ENCODE results near the gene SERTM2. TPM values are rescaled to one million over a fixed set of nuclear protein-coding genes. Genes with fewer than 3 reads are reported as not detected.

The SERTM2 gene
- total and polyA plus RNA-seq, 2 of the 8 experiments (the other 6 are each of a cell fraction or from before 2014, with no cell fraction given): 0.45 to 0.58 TPM

- no peak overlapping the region for H2BK15ac ChIP-seq (ENCODE audit: low read length)
- H3K23ac ChIP-seq (ENCODE audit: insufficient read length): no peak overlapping the region
- H3K18ac ChIP-seq (ENCODE audit: extremely low read depth, low read length): no peak overlapping the region
- no peaks in the 10 kb centered on the region for H3K9me3 ChIP-seq (ENCODE audit: insufficient read depth in 2 of 2, low read depth in 1 of 2, low read length in 1 of 2)
- H2BK120ac ChIP-seq (replicated peaks; ENCODE audit: low read depth, low read length): no peak overlapping the region
- POLR2A ChIA-PET (ENCODE audit: partially characterized antibody): no interaction called here
- no peak overlapping the region for H2BK20ac ChIP-seq (ENCODE audit: low read length)
- no peak for FAIRE-seq
- no peaks in the 10 kb centered on the region for H3K27me3 ChIP-seq (replicated peaks in 1 of 4; ENCODE audit: control insufficient read depth in 3 of 4, extremely low read depth in 1 of 4, insufficient read depth in 3 of 4, low read length in 3 of 4)
- no peak overlapping the region for H3K27ac ChIP-seq (ENCODE audit: low read depth, low read length)
- no peak overlapping the region for H3K4ac ChIP-seq (replicated peaks; ENCODE audit: insufficient read length, low read depth, low read length)
- no peaks in the 10 kb centered on the region for H3K79me2 ChIP-seq (ENCODE audit: control insufficient read depth in 1 of 2, insufficient read depth in 2 of 2, low read length in 2 of 2)
- H4K8ac ChIP-seq (ENCODE audit: extremely low read depth, insufficient read depth, low read length): no peak overlapping the region
- H2AFZ ChIP-seq (ENCODE audit: low read length): no peak overlapping the region
- CTCF ChIA-PET (ENCODE audit: partially characterized antibody): interaction anchor here (1.7 kb wide), 1 partner anchor 70 kb away, joined by 5 read pairs; no protein-coding TSS in a partner anchor
- H3K14ac ChIP-seq (ENCODE audit: insufficient read length): no peak overlapping the region
- H4K5ac ChIP-seq (ENCODE audit: insufficient read length, low read depth, low read length): no peak overlapping the region
- no peaks in the 10 kb centered on the region for H3K36me3 ChIP-seq (ENCODE audit: control insufficient read depth in 2 of 4, insufficient read depth in 4 of 4, low read length in 3 of 4)
- no peaks in the 10 kb centered on the region for H4K20me1 ChIP-seq (replicated peaks in 1 of 2; ENCODE audit: control insufficient read depth in 1 of 2, insufficient read depth in 2 of 2, low read length in 2 of 2)
- H2AK5ac ChIP-seq (ENCODE audit: low read depth, low read length): no peak overlapping the region
- H3K9ac ChIP-seq (replicated peaks in 1 of 4; ENCODE audit: extremely low read depth in 1 of 4, low read depth in 3 of 4, low read length in 3 of 4): no peak overlapping the region
- DNase-seq (ENCODE audit: low read depth in 1 of 2, low spot score in 2 of 2): no peak
- H2BK12ac ChIP-seq (ENCODE audit: low read depth, low read length): no peak overlapping the region
- no peak overlapping the region for H2BK5ac ChIP-seq (ENCODE audit: low read depth, low read length)
- no peaks in the 10 kb centered on the region for H3K79me1 ChIP-seq (ENCODE audit: low read depth, low read length)
- no peak overlapping the region for H4K91ac ChIP-seq (replicated peaks; ENCODE audit: insufficient read length, low read length)
- peaks cover 0 to 3% (median 0%) of the 10 kb centered on the region in 4 experiments; a peak in 3 of 7 replicates for H3K4me1 ChIP-seq (replicated peaks in 1 of 4; ENCODE audit: control insufficient read depth in 3 of 4, insufficient read depth in 4 of 4, low read length in 3 of 4)
- H3K4me3 ChIP-seq (ENCODE audit: extremely low read depth in 1 of 4, insufficient read depth in 2 of 4, low read depth in 3 of 4, low read length in 4 of 4): no peak overlapping the region
- no peak overlapping the region for H3K4me2 ChIP-seq (ENCODE audit: insufficient read depth in 1 of 2, low read depth in 2 of 2, low read length in 2 of 2)
- H3K56ac ChIP-seq (replicated peaks; ENCODE audit: insufficient read length, low read depth, low read length): no peak overlapping the region
- H3K23me2 ChIP-seq (ENCODE audit: low read depth, low read length): no peaks in the 10 kb centered on the region; the same call in 1 of the 2 replicates
- no peak for TF ChIP-seq GABPA (IDR thresholded peaks at IDR 0.05; ENCODE audit: borderline replicate concordance, insufficient read depth, low read length)
- TF ChIP-seq CEBPB (IDR thresholded peaks at IDR 0.05; ENCODE audit: low read depth, low read length): no peak
- TF ChIP-seq RFX5 (IDR thresholded peaks at IDR 0.05; ENCODE audit: borderline replicate concordance, low read depth, low read length): no peak
- no peak for TF ChIP-seq NANOG (IDR thresholded peaks at IDR 0.05; ENCODE audit: insufficient read depth, low read depth, low read length, poor library complexity, severe bottlenecking)
- no peak for TF ChIP-seq EGR1 (IDR thresholded peaks at IDR 0.05; ENCODE audit: borderline replicate concordance, low read depth, low read length)
- no peak for TF ChIP-seq BCL11A (IDR thresholded peaks at IDR 0.05; ENCODE audit: low read depth in 2 of 2, low read length in 2 of 2)
- no peak for TF ChIP-seq TCF12 (IDR thresholded peaks at IDR 0.05; ENCODE audit: low read depth, low read length)
- no peak for TF ChIP-seq TAF7 (optimal IDR thresholded peaks at IDR 0.05; ENCODE audit: borderline replicate concordance, low read depth, low read length)
- TF ChIP-seq CTBP2 (IDR thresholded peaks at IDR 0.05; ENCODE audit: borderline replicate concordance, insufficient read depth, insufficient read length, low read length): no peak
- TF ChIP-seq RAD21 (IDR thresholded peaks at IDR 0.05 in 1 of 2, conservative IDR thresholded peaks at IDR 0.05 in 1 of 2; ENCODE audit: low read depth in 2 of 2, low read length in 2 of 2): no peak
- no peak for TF ChIP-seq SUZ12 (IDR thresholded peaks at IDR 0.05; ENCODE audit: low read length)
- TF ChIP-seq MAFK (IDR thresholded peaks at IDR 0.05; ENCODE audit: low read depth, low read length): no peak
- no peak for TF ChIP-seq HDAC2 (IDR thresholded peaks at IDR 0.05; ENCODE audit: borderline replicate concordance in 1 of 2, low read depth in 2 of 2, low read length in 2 of 2)
- no peak for TF ChIP-seq PHF8 (conservative IDR thresholded peaks at IDR 0.05; ENCODE audit: low read depth, low read length)
- no peak for TF ChIP-seq SIRT6 (IDR thresholded peaks at IDR 0.05; ENCODE audit: low read length)
Measured at GRCh38 chrX:111515298-111515697, 3.9 kb downstream of the SERTM2 start.
